Measurements from ENCODE around the gene ALG11. TPM values are rescaled to one million over a fixed set of nuclear protein-coding genes. Genes with fewer than 3 reads are reported as not detected.
"Not testable (repeated sequence)": the region's sequence is repeated elsewhere in the genome, so short reads cannot be mapped to it uniquely, and the experiment has no call there.

The ALG11 gene
- 12.4 TPM for polyA plus RNA-seq (2013, experiment 1 of 2; ENCODE audit: insufficient read length)
- polyA plus RNA-seq (2013, experiment 2 of 2; ENCODE audit: insufficient read length), result 15.4 TPM

GRCh38 chr13:52011632-52012511, at the start of gene ALG11:
TSS of gene ALG11 (plus strand) at chr13:52012398. CDS start at chr13:52012419, 21 bp downstream.
- DNase-seq, result peak; percentile 97

DNA sequence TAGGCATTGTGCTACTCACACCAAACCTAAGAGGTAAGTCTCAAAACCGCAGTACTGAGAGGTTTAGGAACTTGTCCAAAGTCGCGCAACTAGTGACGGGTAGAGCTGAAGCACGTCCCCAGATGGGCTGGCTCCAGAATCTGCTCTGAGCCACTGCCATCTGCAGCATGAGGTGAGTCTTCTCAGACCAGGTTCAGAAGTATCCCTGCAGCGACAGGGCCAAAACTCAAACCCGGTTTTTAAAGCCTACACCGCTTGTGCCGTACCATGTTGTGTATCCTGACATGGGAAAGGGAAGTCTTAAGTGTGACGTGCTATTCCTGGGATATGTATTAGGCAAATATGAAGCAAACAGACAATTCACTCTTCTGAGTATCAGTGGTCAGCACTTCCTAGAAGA, 46.0 kb upstream of the ALG11 start:
- no peak for DNase-seq

GRCh38 chr13:51967482-51968446, 44.4 kb upstream of the ALG11 start:
- DNase-seq, result no peak

DNA sequence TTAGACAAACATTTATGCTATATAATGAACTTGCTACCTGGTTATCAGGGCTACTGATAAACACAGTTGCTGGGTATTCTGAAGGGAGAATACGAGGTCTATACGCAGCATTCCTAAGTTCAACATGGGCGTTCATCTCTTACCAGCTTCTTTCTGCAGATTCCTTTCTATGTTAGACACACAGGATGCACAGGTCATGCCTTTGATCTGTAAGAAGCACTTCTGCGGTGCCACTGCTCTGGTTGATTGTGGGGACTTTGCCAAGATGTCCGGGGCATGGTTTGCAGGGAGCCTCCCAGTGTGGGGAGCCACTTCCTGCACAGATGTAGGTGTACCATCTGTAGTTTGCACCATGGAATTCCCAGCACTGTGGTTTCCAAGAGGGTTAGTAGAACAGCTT, 41.8 kb upstream of the ALG11 start:
- DNase-seq, result no peak

- DNase-seq, result no peak
These were observed 40.4 kb upstream of the ALG11 start for GRCh38 chr13:51971520-51972426.

DNA sequence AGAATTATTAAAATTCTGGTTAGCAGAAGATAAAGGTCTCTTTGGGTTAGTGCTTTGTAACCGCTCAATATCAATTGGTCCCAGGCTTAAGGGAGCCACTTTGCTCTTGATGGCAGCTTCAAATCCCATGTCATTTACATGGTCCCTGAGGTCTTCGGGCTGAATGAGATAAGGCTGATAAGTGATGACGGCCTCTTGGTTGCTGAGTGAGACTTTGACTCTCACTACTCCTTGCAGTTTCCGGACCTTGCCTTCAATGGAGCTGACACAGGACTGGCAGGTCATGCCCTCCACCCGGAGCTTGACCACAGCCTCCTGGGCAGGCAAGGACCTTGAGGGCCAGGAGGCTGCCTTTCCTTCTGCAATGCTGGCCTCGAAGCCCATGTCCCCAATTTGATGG, 37.7 kb upstream of the ALG11 start:
- DNase-seq, result no peak

- DNase-seq, result no peak
These were observed 35.8 kb upstream of the ALG11 start for GRCh38 chr13:51976423-51976822.

GRCh38 chr13:51976890-51977289, 35.3 kb upstream of the ALG11 start:
- DNase-seq, result no peak

DNA sequence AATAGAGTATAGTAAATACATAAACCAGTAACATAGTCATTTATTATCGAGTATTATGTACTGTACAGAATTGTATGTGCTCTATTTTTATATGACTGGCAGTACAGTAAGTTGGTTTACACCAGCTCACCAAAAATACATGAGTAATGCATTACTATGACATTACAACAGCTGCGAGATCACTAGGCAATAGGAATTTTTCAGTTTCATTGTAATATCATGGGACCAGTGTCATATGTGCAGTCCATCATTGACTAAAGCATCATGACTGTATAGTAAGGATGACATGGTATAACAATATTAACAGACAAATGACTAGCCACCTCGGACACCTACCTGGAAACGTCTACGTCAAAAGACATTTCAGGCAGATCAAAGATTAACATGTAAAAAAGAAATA, 34.6 kb upstream of the ALG11 start:
- peak; percentile 36 for DNase-seq

DNA sequence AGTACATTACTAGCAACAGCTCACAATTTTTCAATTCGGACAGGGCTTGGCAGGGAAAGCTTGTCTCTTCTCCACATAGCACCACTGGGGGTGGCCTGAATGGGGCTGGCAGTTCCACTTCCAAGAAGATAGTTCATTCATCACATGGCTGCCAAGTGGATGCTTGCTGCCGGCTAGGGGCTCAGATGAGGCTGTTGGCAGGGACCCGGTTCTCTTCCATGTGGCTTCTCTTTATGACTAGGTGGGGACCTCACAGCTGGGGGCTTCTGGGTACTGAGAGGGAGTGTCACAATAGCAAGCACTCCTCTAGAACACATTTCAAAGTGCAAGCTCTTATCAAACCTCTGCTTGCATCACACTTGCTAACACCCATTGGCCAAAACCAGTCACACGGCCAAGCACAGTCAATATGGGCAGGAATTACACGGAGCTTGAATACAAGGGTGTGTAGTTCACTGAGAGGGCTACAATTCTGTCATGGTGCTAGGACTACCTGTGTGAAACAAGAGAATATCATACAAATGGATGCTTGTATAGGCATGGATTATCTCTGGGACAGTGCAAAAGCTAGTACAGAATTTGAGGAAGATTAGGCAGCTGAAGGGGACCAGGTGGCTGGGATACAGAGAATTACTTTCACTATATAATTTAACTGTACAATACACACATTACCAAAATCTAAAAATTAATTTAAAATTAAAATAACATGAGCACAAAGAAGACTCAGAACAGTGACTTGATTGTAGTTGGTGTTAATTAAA, 33.2 kb upstream of the ALG11 start:
- no peak for DNase-seq

DNA sequence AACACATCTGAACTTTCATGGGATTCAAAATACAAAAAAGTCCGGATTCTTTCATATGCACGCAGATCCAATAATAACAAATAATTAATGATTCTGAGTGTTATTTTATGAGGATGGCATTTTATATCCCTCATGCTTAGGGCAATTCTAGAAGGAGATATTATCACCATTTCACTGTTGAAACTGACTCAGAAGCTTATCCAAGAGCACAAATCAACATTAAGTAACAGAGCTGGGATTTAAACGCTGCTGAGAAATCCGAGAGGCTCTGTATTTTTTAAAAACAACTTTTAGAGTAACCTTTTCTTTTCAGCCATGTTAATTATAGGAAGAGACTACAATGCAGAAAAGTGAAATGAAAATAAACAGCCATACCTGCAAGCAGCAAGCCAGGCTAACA, 31.3 kb upstream of the ALG11 start:
- no peak for DNase-seq

DNA sequence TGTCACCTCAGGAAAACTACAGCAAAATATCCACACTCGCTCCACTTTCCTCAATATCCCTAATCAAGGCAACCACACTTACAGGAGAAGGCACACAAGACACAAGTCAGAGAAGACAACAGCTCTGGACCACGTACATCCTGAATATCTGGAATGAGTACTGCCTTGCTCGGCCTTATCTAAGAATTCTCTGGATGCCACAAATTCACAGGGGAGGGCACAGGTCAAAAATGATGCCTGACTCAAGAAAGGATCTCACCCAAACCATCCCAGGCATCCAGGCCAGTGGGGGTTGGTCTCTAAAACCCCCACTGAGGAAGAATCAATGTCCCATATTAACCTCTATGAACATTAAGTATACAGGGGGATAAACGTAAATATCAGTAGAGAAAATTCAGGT, 30.8 kb upstream of the ALG11 start:
- peak; percentile 57 for DNase-seq

- DNase-seq, result not testable (repeated sequence)
These were observed 28.9 kb upstream of the ALG11 start for GRCh38 chr13:51983292-51983691.

DNA sequence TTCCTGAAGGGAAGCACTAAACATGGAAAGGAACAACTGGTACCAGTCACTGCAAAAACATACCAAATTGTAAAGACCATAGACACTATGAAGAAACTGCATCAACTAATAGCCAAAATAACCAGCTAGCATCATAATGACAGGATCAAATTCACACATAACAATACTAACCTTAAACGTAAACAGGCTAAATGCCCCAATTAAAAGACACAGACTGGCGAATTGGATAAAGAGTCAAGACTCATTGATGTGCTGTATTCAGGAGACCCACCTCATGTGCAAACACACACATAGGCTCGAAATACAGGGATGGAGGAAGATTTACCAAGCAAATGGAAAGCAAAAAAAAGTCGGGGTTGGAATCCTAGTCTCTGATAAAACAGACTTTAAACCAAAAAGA, 27.3 kb upstream of the ALG11 start:
- not testable (repeated sequence) for DNase-seq

GRCh38 chr13:51988988-51989618, 23.1 kb upstream of the ALG11 start:
- no peak for DNase-seq

- DNase-seq, result no peak
These were observed 18.5 kb upstream of the ALG11 start for GRCh38 chr13:51993713-51994112.

GRCh38 chr13:51995677-51996551, 16.3 kb upstream of the ALG11 start:
- DNase-seq, result no peak

GRCh38 chr13:51996641-51997040, 15.6 kb upstream of the ALG11 start:
- no peak for DNase-seq

DNA sequence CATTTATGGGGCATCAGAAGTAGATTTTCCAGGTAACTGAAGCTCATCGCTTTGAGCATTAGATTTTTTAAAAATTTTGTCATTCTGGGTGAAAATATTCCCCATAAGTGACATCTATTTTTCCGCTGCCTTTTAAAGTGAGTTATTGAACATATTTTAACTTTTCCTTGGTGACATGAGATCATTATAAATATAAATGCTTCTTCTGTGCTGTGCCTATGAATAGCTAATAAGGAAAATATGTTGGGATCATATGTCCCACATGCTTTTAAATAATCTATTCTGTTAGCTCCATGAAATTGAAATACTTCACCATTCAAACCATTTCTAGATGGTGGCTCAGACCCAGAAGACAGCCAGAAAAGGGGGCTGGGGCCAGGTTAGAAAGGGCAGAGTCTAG, 15.0 kb upstream of the ALG11 start:
- no peak for DNase-seq

All from fibroblast of skin of back (primary cell).